T-helper 22 cell (primary cell): ENCODE results near the gene COMMD3.
"Not testable (repeated sequence)": the region's sequence is repeated elsewhere in the genome, so short reads cannot be mapped to it uniquely, and the experiment has no call there.

Experiments used
- DNase-seq: peaks from one replicate; pipeline ENCODE4 v3.0.0-alpha.2; 2020; ENCODE audit warnings: low read depth

COMMD3 gene

DNA sequence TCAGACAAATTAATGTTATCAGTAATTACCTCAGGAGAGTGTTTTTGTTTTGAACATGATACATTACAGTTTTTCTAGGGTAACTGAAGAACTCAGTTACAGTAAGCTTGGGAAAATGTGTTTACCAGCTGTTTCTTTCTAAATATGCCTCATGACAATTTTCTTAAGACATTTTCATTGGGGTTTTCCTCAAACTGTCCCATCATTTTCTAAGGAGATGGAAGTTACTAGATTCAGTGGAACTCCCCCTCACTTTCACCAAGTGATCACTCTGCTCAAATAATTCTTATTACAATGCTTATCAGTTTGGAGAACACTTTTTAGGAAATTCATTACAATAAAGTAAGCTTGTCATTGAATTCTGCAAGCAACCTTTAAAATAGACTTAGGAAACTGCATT, 22.7 kb downstream of the COMMD3 start:
- DNase-seq = no peak

DNA sequence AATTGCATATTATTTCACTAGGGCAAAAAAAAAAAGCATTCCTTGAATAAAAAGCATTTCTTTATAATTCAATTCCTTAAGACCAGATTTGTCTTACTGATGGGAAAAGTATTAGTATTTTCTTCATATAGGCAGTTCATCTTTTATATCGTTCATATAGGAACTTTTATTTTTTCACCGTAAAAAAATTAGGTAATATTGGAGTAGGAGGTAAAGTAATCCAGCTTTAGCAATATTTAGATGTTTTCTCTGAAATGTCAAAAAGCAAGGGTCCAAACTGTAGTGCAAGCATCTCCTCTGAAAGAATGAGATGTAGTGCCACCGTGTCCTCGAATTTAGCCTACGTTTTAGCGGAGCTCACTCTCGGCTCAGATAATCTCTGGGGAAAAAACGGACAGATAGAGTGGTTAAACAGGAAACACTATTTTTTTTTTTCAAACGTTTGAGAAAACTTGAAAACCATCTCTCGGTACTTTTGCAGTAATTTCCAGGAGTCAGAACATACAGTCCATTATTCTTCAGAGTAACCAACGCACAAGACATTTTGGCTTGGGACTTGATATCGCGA, 23.7 kb downstream of the COMMD3 start:
- no peak for DNase-seq

DNA sequence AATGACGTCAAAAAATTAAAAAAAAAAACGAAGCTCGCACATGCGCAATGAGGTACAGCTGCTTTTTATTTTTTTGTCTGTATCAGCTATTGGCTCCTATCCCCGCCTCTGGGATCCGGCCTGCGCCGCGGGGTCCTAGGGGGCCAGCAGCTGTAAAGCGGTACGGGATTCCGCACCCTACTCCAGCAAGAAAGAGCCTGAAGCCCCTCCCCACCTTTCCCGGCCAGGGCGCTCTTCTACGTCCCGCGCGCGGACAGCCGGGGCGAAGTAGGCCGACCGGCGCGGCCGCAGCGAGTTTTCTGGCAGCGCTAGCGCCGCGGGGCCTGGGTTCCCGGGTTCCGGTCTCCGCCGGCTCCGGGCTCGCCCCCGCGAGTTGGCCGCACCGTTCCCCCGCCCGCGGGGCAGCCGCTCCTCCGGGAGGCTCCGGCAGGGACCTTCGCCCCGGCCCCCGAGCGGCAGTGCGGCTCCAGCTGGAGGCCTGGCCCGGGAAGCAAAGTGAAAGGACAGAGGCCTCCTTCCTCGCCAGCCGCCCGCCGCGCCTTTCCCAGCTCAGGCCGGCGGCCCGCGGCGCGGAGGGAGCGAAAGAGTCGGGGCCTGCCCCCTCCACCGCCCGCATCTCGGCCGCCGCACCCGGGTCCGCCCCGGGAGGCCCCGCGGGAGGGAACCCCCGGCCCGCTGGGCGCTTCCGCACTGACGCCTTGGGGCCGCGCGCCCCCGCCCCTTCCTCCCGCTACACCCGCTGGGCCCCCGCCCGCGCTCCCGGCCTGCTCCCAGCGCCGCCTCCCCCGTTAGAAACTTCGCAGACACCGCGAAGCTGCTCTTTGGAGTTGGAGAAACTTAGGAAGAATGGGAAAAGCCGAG, 24.4 kb downstream of the COMMD3 start:
- no peak for DNase-seq

DNA sequence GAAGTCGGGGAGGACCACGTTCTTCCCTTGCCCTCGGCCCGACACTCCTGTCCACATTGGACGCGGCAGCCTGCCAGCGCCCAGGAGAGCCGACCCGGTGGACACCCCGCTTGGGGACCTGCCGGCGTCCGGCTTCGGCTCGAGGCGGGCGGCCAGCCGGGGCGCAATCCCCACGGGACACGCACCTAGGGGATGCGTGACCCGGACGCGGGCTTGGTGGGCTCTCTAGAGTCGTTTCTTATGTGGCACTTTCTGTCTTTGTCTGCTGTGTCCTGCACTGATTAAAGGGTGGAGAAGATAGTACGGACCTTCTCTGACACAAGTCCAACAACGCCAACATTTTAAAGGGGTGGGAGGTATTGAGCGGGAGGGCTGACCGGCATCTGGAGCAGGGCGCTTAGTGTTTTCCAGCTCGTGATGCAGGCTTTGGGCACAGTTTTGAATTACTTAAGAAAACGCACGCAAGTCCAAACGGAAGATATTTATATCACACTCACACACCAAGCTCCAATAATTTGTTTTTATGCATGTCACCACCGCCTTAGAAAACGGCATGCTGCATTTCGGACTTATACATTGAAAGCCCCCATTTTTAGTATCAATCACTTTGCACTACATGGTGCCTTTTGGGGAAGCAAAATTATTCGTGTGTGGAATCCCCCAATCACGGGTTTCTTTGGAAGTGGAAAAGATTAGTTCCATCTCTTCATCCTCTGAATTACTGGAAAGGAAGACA, 25.2 kb downstream of the COMMD3 start:
- DNase-seq = no peak

DNA sequence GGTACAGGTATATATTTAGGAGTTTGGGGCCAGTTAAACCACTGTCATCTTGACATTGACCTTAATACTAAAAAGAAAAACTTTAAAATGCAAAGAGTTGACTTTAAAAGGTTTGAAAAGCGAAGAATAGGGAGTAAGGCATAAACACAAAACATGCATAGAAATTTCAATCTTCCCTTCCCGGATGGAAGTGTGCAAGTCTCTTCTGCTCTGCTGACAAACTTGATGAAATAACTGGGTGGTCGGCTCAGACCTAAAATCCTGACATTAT, 25.7 kb downstream of the COMMD3 start:
- no peak for DNase-seq

DNA sequence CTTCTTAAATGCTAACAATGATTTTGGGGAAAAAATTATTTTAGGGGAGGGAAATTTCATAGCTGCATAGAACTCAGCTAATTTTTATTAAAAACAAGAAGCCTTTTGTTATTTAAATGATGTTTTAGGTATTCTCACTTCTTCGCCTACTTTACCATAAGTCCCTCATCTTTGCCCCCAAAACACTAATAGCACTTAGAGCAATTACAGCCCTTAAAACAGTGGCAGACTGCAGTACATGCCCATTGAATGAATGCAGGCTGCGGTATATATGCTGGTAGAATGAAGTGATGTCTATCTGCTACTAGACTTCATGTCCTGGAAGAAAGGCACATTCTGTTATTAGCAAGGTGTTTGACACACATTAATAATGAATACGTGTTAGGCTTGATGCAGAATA, 26.2 kb downstream of the COMMD3 start:
- DNase-seq = no peak

DNA sequence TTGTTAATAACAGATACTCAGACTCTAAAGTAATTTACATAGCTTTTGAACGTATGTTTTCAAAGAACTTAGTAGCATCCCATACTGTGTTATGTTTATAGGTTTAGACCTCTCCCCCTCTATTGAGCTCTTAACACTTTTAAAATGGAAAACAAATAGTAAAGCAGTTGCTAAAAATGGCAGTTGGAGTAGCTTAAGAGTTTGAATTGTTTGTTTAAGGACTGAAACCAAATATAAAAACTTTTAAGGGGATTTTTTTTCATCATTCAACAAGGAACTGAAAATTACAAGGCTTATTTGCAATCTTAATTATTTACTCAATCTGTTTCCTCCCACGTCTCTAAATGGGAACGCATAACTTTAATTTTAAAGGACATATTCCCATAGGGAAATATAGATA, 27.5 kb downstream of the COMMD3 start:
- no peak for DNase-seq

DNA sequence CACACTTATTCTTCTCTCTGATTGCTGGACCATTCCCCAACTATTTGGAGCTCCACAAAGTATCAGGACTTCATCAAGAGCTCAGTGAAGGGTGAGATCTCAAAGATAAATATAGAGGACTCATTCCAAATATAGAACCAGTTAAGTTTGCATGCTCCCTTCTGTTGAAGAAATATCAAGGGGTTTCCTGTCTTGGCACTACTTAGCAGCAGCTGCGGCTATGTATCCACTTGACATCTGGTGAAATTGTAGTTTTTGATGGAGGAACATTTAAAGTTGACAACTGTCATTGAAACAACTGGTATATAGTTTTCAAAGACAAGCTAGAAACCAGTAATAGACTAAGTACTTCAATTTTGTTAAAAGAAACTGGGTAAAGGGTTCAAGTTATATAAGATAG, 28.1 kb downstream of the COMMD3 start:
- no peak for DNase-seq

DNA sequence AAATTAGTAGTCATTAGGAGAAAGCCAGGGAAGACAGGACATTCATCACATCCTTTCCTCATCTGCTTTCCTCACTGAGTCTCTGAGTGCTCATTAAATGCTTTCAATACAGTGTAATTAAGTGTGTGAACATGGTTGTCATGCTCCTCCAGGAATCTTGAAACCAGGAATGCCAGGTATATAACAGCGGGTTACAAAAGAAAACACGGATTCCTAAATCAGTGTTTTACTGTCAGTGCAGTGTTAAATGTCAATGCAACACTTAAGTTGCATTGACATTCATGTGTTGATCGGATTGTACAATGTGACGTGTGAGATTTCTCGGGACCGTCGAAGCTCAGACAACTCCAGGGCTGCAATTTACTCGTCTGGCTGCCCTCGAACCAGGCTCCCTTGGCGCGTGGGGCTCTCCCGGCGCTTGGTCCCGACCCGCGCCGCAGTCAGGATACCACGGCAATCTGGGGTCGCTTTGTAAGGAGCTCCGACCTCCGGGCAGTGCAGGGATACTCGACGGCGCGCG, 28.7 kb downstream of the COMMD3 start:
- DNase-seq = no peak

DNA sequence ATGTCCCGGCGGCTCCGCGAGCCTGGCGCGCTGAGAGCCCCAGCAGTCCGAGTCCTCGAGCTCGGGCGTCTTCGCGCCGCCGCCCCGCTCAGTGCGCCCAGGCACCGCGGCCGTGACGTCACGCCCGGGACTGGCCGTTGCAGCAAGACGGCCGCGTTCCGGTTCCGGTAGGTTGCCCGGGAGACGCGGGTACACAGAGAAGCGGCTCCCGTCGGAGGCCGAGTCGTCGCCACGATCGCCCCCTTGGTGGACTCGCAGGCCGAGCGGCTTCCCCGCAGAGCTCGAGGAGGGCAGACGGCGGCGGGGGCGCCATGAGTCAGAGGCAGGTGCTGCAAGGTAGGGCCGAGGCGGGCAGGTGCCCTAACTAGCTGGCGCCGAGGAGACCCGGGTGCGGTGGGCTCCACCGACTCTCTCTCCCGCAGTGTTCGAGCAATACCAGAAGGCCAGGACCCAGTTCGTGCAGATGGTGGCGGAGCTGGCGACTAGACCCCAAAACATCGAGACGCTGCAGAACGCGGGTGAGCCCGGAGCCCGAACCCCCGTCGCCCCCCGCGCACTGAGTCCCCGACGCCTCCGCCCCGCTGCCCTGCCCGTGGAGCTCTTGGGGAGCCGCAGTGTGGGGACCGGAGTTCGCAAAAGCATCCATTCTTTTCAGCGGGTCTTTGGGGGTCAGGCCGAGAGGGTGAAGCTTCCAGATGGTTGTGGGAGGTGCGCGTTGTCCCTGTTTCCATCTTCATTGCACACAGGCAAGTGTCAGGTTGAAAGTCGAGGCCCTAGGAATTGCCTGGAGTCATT, 29.3 kb downstream of the COMMD3 start, which contains the start of gene SPAG6:
SPAG6 (plus strand) TSS at position 196 of the 795 bp plus-strand sequence; CDS start at position 312, 116 bp downstream.
- no peak for DNase-seq

DNA sequence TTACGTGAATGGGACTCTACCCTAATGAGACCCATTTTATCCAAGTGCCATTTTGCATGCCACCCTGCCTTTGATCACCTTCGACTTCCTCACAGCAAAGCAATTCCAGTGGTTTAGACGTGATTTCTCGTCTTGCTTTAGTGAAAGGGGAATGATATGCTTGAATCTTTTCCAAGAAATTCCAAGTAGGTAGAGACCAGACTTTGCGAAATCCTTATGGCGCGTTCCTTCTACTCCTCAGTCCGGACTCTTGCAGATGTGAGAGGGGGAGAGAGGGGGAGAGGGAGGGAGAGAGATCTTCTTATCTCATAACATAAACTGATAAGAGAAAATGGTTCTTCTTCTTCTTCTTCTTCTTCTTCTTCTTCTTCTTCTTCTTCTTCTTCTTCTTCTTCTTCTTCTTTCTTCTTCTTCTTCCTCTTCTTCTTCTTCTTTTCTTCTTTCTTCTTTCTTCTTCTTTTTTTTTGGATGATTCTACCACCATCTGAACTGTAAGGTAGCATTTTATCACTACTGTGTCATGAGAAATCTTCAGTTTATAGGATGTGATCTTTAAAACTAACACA, 30.0 kb downstream of the COMMD3 start:
- no peak for DNase-seq

DNA sequence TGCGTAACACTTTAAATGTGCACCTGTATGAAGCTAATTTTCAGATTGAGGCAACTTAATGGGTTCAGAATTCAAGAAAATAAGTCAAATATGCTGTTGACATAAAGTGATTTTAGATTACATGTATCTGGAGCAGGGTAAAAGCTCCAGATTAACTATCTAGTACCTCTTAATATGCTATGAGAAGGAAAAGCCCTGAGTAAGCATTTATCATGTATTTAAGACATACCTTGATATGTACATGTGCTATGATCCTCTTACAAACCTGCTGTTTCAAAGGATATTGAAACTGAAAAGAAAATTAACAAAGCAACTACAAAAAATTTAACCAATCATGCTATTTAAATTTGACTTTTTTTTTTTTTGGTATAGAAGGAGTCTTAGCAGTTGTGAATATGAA, 33.6 kb downstream of the COMMD3 start:
- DNase-seq = no peak

DNA sequence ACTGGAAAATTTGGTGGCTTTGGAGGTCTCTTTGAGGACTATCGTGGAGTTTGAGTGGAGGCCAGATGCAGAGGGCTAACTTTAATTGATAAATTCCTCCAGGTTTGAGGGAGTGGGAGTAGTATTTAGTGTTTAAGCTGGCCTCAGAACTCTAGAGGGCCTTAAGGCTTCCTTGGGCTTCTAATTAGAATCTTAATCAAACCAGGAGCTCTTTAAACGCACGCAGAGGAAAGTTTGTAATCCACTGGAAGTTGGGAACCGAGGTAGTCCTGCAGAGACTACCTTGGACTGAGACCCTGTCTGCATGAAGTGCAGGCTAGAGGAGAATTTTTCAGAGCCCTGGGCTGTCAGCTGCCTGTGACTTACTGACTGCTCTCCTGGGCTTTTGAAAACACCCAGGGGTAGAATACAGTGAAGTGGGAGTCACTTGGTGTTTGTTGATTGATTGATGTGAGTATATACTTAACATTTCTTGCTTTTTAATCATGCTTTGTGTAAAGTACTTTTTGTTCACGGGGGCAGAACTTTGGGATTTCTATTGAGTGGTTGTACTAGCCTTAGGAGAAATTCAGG, 35.0 kb downstream of the COMMD3 start:
- no peak for DNase-seq

DNA sequence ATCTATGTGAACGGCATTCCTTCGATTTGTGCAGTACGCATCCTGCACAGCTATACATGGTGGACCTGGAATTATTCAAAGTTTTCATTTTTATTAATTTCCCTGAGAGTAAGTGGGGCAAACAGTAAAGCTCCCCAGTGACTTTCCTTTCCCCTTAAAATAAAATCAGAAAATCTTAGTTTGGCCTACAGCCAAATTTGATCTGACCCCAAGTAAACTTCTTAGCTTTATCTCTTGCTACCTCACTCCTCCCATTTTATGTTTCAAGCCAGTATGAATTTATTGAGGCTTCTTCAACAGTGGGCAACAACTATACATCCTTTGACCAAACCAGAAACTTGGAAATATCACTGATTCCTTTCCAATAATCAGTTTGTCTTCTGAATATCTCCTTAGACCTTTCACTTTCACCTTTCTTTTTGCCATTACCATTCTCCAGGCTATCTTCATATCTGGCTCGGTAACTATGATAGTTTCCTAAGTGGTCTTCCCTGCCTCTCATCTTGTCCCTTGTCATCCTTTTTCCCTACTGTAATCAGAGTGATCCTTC, 40.2 kb downstream of the COMMD3 start:
- DNase-seq = no peak

DNA sequence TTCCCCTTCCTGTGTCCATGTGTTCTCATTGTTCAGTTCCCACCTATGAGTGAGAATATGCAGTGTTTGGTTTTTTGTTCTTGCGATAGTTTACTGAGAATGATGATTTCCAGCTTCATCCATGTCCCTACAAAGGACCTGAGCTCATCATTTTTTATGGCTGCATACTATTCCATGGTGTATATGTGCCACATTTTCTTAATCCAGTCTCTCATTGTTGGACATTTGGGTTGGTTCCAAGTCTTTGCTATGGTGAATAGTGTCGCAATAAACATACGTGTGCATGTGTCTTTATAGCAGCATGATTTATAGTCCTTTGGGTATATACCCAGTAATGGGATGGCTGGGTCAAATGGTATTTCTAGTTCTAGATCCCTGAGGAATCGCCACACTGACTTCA, 41.6 kb downstream of the COMMD3 start:
- DNase-seq = not testable (repeated sequence)

DNA sequence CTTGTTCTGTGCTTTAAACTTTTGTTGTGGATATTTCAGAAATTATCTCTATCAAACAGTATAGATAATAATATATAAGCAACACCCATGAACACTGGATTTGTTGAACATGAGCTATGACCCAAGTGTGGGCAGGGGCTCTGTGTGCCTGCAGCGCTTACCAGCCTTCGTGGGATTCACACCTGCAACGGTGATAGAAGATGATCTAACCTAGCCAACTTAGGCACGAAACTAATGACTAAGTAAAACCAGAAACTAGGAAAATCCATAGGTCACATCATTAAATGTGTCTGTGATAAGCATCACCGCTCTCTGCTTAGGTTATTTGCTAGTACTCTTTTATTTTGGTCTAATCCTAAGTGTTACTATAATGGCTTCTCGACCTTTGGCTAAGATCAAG, 47.1 kb downstream of the COMMD3 start:
- DNase-seq = no peak

DNA sequence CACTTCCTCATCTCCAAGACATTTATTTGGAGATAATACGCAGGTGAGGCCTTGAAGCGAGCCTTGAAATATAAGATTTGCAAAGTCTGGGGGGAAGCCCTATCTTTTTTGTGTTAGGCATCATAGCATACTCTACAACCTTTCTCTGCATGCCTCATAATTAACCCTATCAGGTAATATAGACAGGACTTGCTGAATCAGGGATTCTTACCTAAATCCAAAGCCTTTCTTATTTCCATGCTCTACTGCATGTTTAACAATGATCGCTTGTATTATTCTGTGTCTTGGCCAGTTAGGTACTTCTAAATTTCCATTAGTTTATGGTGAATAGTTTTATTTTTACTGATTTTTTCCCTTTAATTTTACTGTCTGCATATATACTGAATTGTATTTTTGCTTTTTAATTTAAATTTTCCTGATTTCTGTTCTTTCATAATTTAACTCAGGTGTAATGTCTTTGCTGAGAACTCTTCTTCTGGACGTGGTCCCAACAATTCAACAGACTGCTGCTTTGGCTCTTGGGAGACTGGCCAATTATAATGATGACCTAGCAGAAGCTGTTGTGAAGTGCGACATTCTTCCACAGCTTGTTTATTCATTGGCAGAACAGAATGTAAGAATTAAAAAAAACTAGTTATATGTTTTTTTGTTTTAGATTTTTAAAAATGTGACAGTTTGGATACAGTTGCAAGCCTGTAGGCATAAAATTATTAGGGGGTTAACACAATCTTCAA, 48.4 kb downstream of the COMMD3 start:
- DNase-seq = no peak

DNA sequence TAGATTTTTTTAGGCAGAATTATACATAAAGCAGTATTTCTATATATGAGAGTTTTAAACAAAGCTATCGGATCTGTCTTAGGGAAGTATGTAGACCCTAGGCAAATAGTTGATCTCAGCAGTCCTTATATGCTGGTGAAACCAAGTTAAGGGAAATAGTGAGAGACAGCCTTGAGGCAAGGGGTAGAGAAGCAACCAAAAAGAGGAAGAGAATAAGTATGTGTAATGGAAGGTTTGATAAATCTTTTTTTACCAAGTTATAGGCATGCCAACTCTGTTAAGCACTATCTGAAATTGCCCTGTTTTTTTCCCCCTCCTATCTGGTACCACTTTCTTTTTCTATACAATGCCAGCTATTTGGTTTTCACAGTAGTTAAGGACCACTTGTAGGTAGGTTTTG, 49.0 kb downstream of the COMMD3 start:
- no peak for DNase-seq

DNA sequence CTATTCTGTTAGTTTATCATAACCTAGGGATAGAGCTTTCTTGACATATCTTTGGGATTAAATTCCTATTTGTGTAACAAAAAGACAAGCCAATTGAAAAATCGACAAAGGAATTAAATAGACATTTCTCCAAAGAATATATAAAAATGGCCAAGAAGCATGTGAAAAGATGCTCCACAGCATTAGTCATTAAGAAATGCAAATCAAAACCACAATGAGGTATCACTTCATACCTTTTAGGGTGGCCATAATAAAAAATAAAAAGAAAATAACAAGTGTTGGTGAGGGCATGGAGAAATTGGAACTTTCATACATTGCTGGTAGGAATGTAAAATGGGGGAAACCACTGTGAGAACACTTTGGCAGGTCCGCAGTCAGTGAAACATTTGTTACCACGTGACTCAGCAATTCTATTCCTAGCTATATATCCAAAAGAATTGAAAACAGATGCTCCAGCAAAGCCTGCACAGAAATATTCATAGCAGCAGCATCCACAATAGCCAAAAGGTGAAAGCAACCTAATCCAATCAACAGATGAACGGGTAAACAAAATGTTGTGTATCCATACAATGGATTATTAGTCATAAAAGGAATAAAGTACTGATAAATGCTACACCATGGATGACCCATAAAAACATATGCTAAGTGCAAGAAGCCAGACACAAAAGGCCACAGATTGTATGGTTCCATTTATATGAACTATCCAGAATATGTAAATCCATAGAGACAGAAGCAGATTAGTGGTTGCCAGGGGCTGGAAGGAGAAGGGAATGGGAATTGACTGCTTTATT, 49.7 kb downstream of the COMMD3 start:
- DNase-seq = no peak

DNA sequence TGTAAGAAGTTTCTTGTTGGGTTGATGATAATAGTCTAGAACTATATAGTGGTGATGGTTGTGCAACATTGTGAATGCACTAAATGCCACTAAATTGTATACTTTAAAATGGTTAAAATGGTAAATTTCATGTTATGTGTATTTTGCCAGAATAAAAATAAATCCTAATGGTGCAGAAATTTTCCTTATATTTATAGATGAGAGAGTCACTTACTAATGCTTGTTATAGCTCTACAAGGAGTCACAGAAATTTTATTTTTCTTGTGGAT, 50.2 kb downstream of the COMMD3 start:
- DNase-seq = no peak
